ENCODE data around the gene FAM217B.

FAM217B gene

GRCh38 chr20:59961423-59961822, 21.2 kb downstream of the FAM217B start:
- no peak for TF ChIP-seq GABPA (IDR thresholded peaks at IDR 0.05; ENCODE audit: low read depth)
- TF ChIP-seq SPI1 (IDR thresholded peaks at IDR 0.05; ENCODE audit: borderline replicate concordance, low read depth) = no peak
- TF ChIP-seq, protein P1, sequence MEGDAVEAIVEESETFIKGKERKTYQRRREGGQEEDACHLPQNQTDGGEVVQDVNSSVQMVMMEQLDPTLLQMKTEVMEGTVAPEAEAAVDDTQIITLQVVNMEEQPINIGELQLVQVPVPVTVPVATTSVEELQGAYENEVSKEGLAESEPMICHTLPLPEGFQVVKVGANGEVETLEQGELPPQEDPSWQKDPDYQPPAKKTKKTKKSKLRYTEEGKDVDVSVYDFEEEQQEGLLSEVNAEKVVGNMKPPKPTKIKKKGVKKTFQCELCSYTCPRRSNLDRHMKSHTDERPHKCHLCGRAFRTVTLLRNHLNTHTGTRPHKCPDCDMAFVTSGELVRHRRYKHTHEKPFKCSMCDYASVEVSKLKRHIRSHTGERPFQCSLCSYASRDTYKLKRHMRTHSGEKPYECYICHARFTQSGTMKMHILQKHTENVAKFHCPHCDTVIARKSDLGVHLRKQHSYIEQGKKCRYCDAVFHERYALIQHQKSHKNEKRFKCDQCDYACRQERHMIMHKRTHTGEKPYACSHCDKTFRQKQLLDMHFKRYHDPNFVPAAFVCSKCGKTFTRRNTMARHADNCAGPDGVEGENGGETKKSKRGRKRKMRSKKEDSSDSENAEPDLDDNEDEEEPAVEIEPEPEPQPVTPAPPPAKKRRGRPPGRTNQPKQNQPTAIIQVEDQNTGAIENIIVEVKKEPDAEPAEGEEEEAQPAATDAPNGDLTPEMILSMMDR (IDR thresholded peaks at IDR 0.05; ENCODE audit: insufficient read depth, low read length) = no peak
- TF ChIP-seq POLR2AphosphoS5 (IDR thresholded peaks at IDR 0.05; ENCODE audit: low read depth) = no peak
- H3K4me3 ChIP-seq (replicated peaks; ENCODE audit: insufficient read depth, low read length) = no peak overlapping the region
- H3K27me3 ChIP-seq (ENCODE audit: insufficient read depth, poor library complexity, severe bottlenecking) = no peaks in the 10 kb centered on the region
- no peak overlapping the region for H3K27ac ChIP-seq (replicated peaks)
- DNase-seq (ENCODE audit: low read depth in 1 of 2, low spot score in 1 of 2) = no peak

DNA sequence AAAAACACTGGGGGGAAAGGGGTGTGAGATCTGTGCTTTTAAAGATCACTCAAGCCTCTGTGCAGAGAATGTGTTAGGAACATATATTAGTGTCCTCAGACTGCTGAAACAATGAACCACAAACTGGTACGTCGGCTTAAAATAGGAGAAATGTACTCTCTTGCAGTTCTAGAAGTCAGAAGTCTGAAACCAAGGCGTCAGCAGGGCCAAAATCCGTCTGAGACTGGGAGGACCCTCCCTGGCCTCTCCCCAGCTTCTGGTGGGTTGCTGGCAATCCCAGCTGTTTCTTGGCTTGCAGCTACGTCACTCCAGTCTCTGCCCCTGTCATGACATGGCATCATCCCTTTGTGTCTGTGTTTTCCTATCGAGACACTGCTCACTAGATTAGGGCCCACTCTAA, 22.0 kb downstream of the FAM217B start:
- Histone ChIP-seq H3K27me3 (ENCODE audit: insufficient read depth, poor library complexity, severe bottlenecking) (no peaks in the 10 kb centered on the region), H3K4me3 (replicated peaks; ENCODE audit: insufficient read depth, low read length) (no peak overlapping the region), H3K27ac (replicated peaks) (no peak overlapping the region)
- no peak for DNase-seq (ENCODE audit: low read depth in 1 of 2, low spot score in 1 of 2)
- TF ChIP-seq, protein P2, sequence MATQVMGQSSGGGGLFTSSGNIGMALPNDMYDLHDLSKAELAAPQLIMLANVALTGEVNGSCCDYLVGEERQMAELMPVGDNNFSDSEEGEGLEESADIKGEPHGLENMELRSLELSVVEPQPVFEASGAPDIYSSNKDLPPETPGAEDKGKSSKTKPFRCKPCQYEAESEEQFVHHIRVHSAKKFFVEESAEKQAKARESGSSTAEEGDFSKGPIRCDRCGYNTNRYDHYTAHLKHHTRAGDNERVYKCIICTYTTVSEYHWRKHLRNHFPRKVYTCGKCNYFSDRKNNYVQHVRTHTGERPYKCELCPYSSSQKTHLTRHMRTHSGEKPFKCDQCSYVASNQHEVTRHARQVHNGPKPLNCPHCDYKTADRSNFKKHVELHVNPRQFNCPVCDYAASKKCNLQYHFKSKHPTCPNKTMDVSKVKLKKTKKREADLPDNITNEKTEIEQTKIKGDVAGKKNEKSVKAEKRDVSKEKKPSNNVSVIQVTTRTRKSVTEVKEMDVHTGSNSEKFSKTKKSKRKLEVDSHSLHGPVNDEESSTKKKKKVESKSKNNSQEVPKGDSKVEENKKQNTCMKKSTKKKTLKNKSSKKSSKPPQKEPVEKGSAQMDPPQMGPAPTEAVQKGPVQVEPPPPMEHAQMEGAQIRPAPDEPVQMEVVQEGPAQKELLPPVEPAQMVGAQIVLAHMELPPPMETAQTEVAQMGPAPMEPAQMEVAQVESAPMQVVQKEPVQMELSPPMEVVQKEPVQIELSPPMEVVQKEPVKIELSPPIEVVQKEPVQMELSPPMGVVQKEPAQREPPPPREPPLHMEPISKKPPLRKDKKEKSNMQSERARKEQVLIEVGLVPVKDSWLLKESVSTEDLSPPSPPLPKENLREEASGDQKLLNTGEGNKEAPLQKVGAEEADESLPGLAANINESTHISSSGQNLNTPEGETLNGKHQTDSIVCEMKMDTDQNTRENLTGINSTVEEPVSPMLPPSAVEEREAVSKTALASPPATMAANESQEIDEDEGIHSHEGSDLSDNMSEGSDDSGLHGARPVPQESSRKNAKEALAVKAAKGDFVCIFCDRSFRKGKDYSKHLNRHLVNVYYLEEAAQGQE (IDR thresholded peaks at IDR 0.05; ENCODE audit: insufficient replicate concordance, low read depth) = no peak
- TF ChIP-seq GABPA (IDR thresholded peaks at IDR 0.05; ENCODE audit: low read depth) (no peak), SPI1 (IDR thresholded peaks at IDR 0.05; ENCODE audit: borderline replicate concordance, low read depth) (no peak), POLR2AphosphoS5 (IDR thresholded peaks at IDR 0.05; ENCODE audit: low read depth) (no peak)
- TF ChIP-seq, protein P1 (IDR thresholded peaks at IDR 0.05; ENCODE audit: insufficient read depth, low read length) = no peak

DNA sequence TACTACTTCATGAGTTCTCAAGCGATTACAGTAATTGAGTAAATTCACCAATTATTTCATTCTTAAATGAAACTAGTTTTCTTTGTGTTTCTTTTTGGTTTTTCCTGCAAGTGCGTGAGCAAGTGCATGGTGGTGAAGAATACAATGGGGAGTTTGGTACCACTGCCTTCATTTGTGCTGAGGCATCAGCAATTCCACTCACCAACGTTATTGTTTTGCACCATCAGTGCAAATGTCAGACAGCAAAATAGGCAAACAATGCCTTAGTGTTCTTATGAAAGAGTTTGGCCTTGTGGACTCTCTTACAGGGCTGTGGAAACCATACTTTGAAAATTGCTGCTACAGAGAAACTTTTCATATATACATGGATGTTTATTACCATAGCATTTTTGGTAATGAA, 26.2 kb downstream of the FAM217B start:
- TF ChIP-seq, protein P1 (IDR thresholded peaks at IDR 0.05; ENCODE audit: insufficient read depth, low read length) = no peak
- TF ChIP-seq SPI1 (IDR thresholded peaks at IDR 0.05; ENCODE audit: borderline replicate concordance, low read depth) (no peak), GABPA (IDR thresholded peaks at IDR 0.05; ENCODE audit: low read depth) (no peak), POLR2AphosphoS5 (IDR thresholded peaks at IDR 0.05; ENCODE audit: low read depth) (no peak)
- TF ChIP-seq, protein P2 (IDR thresholded peaks at IDR 0.05; ENCODE audit: insufficient replicate concordance, low read depth) = no peak
- no peak for DNase-seq (ENCODE audit: low read depth in 1 of 2, low spot score in 1 of 2)
- H3K4me3 ChIP-seq (replicated peaks; ENCODE audit: insufficient read depth, low read length) = no peak overlapping the region
- H3K27ac ChIP-seq (replicated peaks) = no peak overlapping the region
- H3K27me3 ChIP-seq (ENCODE audit: insufficient read depth, poor library complexity, severe bottlenecking) = no peaks in the 10 kb centered on the region

GRCh38 chr20:59971428-59971827, 31.2 kb downstream of the FAM217B start:
- Histone ChIP-seq H3K27me3 (ENCODE audit: insufficient read depth, poor library complexity, severe bottlenecking) (no peaks in the 10 kb centered on the region), H3K4me3 (replicated peaks; ENCODE audit: insufficient read depth, low read length) (no peak overlapping the region), H3K27ac (replicated peaks) (no peak overlapping the region)
- TF ChIP-seq, protein P1 (IDR thresholded peaks at IDR 0.05; ENCODE audit: insufficient read depth, low read length) = no peak
- no peak for TF ChIP-seq POLR2AphosphoS5 (IDR thresholded peaks at IDR 0.05; ENCODE audit: low read depth)
- TF ChIP-seq GABPA (IDR thresholded peaks at IDR 0.05; ENCODE audit: low read depth) = no peak
- TF ChIP-seq SPI1 (IDR thresholded peaks at IDR 0.05; ENCODE audit: borderline replicate concordance, low read depth) = no peak
- TF ChIP-seq, protein P2 (IDR thresholded peaks at IDR 0.05; ENCODE audit: insufficient replicate concordance, low read depth) = no peak
- no peak for DNase-seq (ENCODE audit: low read depth in 1 of 2, low spot score in 1 of 2)

All from HL-60 (cell line).